Measurements from ENCODE around the gene BBOX1.
A peak's percentile ranks its signal among the peaks of the same experiment; 100 is the strongest.
"Not testable (repeated sequence)": the region's sequence is repeated elsewhere in the genome, so short reads cannot be mapped to it uniquely, and the experiment has no call there.

BBOX1 gene

DNA sequence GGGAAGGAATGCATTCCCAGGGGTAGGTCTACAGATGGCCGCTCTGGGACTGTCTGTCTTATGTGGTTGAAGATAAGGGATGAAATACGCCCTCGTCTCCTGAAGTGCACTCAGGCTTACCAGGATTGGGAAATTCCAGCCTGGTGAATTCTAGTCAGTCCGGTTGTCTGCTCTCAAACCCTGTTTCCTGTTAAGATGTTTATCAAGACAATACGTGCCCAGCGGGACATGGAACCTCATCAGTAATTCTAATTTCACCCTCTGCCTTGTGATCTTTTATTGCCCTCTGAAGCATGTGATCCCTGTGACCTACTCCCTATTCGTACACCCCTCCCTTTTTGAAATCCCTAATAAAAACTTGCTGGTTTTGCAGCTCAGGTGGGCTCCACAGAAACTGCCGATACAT is 95.3 kb downstream of the BBOX1 start:
- DNase-seq, result not testable (repeated sequence)

GRCh38 chr11:27138716-27139115 is 98.1 kb downstream of the BBOX1 start:
- no peak for DNase-seq

- no peak for DNase-seq
Measured at GRCh38 chr11:27139742-27140367, 99.2 kb downstream of the BBOX1 start.

DNA sequence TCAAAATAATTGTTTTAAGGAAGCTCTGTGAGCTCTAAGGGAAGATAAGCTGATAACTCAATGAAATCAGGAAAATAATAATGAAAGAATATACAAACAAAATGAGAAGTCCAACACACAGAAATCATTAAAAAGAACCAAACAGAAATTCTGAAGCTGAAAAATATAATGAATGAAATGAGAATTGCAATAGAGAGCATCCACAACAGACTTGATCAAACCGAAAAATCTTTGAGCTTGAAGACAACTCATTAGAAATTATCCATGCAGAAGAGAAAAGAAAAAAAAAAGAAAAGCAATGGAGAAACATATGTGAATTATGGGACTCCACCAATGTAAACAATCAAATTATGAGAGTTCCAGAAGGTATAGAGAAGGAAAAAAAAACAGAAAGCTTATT is 101.0 kb downstream of the BBOX1 start:
- DNase-seq, result no peak

DNA sequence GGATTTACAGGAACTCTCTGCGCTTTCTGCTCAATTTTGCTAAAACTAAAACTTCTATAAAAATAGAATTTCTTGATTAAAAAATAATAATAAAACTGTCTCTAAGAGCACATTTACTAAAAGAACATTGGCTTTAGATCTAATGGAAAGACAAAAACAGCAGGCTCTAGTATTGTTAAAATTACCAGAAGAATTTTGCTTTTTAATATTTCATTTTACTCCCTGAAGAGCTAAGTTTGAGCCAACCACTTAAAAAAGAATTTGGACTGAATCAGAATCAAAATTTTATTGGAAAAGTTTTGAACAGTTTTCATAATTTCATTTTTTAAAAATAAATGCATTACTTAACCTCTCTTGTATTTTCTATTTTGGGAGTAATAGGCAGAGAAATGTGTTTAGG is 107.3 kb downstream of the BBOX1 start:
- DNase-seq, result no peak

DNA sequence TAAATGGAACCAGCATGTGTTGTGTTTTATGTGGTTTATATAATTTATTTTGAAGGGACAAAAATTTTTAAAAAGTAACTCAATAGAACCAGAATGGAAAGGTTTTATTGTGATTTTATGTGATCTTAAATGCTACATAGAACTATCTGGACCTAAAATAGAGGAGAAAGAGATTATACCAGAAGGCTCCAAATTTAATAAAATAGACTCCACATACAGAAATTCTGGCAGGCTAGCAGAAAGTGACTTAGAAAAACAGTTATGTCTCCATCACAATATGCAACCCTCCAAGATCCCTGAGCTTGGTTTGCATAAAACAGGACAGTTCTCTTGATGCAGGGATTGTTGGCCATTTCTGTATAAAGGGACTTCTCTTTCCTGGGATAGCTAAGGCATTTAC is 107.9 kb downstream of the BBOX1 start:
- no peak for DNase-seq

DNA sequence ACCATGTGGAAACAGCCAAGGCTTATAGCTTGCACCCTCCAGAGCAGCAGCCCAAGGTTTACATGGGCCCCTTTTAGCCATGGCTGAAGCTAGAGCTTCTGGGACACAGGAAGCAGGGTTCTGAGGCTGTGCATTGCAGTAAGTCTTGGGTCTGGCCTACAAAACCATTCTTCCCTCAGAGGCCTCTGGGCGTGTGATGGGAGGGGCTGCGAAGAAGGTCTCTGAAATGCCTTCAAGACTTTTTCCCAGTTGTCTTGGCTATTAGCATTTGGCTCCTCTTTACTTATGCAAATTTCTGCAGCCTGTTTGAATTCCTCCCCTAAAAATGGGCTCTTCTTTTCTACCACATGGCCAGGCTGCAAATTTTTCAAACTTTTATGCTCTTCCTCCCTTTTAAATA is 109.5 kb downstream of the BBOX1 start:
- no peak for DNase-seq

GRCh38 chr11:27153136-27153535 is 112.5 kb downstream of the BBOX1 start:
- no peak for DNase-seq

DNA sequence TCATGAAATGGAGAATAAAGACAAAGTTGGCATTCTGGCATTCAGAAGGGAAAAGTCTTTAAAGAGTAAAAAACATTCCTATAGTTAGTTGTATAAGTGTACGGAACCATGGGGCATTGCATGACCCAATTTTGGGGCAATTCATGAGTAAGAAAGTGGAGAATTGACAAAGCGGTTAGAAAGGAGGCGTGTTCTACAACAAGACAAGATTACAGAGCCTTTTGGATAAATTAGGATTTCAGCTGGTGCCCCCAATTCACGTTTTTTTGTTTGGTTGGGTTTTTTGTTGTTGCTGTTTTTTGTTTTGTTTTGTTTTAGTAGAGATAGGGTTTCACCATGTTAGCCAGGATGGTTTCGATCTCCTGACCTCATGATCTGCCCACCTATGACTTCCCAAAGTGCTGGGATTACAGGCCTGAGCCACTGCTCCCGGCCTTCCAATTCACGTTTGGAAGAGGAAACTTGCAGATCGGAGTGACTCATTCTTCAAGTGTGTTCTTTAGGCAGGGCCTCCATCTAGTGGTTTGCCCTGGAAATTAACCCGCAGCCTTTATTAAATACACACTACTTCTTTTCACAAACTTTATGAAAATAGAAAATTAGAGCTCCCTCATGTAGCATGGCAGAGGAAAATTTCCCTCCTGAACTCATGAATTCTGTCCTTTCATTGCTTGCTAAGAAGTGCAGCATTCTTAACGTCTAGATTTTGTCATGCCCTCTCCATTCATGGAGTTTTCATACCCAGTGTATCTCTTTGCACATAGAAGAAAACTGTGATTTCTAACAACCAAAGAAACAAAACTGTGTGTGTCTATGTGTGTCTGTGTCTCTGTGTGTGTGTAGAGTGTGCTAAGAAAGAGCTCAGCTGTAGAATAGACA is 118.1 kb downstream of the BBOX1 start:
- peak; percentile 53 for DNase-seq

- DNase-seq, result no peak
Measured at GRCh38 chr11:27159335-27159679, 118.7 kb downstream of the BBOX1 start.

DNA sequence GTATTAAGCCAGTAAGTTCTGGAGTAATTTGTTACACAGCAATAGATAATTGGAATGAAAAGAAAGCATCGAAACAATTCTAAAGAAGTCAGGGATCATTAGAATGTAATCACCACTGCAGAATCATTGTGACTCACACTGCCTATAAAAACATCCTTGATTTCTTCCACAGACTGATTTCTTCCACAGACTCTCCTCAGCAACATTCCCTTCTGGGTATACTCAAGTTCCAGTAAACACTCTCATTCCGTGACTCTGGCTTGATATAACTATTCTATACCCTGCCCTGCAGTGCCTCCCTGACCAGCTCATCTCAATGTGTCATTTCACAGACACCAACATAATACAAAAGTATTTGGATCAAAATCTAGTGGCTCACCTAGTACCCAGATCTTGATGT is 120.5 kb downstream of the BBOX1 start:
- DNase-seq, result no peak

GRCh38 chr11:27162237-27162636 is 121.6 kb downstream of the BBOX1 start:
- no peak for DNase-seq

- no peak for DNase-seq
Measured at GRCh38 chr11:27166130-27166529, 125.5 kb downstream of the BBOX1 start.

DNA sequence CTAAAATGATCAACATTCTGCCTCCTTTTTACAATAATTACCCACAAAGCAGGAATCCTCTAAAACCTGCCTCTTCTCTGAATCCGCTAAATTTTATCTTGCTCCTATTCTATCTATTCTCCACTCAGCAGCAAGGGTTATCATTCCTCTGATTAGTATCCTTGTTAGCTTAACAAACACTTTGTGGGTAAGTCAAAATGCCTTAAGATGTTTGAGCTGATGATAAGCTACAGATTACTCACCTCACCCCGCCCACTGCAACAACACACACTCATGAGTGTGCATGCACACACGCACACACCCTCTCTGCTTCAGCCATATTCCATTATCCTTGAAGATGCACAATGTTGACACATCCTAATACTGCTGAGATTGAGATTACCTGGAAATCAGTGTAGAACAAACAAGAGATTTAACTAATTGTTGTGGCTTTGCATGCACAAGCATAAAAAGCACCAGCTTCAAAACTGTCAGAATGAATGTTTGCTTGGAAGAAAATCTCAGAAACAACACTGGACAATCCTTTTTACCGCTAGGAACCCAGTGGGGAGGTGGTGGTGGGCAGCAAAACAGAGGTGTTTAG is 130.9 kb downstream of the BBOX1 start:
- no peak for DNase-seq

DNA sequence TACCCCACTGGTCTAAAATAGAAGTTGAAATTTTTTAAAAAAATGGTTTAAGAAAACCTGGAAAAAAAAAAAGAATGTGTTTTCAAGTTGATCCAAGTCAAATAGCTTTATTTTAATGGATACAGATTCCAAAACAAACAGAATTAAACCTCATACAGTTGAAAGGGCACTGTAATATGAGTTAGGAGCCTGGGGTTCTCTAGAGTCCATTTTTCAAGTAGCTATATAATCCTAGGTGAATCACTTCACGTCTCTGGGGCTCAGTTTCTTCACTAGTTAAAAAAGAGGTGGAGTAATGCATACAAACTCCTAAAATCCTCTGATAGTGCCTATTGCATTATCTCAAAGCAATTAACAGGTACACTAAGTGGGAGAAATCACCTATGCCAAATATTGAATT is 132.9 kb downstream of the BBOX1 start:
- peak; percentile 76 for DNase-seq

DNA sequence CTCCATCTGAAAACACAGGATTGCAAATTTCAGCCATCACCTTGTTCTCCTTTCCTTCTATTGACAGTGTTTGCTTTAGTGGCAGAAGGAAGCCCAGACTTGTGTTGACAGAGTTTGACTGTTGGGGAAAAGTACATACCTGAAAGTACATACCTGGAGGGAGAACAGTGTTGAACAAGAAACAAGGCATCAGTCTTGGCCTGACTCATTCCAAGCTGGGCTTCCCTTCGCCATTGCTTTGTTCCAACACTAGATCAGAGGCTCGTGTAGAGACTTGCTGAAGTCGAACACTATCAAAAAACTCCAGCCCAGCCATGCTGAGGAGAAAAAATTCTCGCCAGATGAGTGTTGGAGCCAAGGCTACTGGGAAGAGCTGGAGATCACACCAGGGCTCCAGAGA is 133.4 kb downstream of the BBOX1 start:
- DNase-seq, result peak; percentile 79

DNA sequence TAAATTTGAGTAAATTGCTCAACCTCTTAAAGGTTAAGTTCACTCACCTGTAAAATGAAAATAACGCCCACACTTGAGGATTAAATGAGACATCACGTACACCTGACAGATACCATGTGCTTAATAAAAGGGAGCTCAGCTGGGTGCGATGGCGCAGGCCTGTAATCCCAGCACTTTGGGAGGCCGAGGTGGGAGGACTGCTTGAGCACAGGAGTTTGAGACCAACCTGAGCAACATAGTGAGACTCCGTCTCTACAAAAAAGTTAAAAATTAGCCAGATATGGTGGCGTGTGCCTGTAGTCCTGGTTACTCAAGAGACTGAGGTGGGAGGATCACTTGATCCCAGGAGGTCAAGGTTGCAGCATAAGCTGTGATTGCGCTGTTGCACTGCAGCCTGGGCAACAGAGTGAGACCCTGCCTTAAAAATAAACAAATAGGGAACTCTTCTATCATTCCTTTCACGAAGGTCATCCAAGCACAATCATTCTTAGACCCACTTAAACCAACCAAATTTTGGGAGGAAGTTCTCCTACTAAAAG is 134.1 kb downstream of the BBOX1 start:
- no peak for DNase-seq

- DNase-seq, result not testable (repeated sequence)
Measured at GRCh38 chr11:27175562-27175961, 134.9 kb downstream of the BBOX1 start.
